Ureter (tissue), 1 donor: ENCODE results near the gene SOX14. TPM values are rescaled to one million over a fixed set of nuclear protein-coding genes. Genes with fewer than 3 reads are reported as not detected.

Source experiments
- DNase-seq: peaks from one replicate; pipeline ENCODE4 v3.0.0-alpha.2; 2020; ENCODE audit warnings: low spot score
- total RNA-seq: library from RNA; stranded (reverse); gene quantifications from one replicate; pipeline ENCODE4 v1.2.4, GENCODE V29; 2023
- donor health status: DM: yes; HTN: yes; CAD: no.

Gene SOX14
- not detected for total RNA-seq

DNA sequence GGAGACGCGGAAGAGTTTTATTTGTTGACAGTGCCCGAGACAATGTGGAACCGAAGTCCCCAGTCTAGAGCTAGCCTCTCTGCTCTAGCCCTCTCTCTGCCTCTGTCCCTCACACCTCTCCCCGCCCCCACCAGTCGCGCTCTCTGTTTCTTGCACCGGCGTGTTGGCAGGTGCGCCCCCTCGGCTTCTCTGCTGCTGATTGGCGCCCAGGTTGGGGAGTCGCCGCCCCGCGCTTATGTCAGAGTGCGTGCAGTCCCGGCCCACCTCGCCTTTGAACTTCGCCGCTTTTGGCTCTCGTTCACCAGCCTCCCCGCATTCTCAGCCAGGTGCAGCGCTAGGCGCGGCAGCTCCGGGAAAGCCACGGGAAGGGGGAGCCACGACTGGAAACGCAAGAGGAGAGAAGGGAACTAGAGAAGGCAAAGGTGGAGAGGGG is at the start of gene SOX14:
Gene SOX14, plus strand, starts transcription at position 315 of the 433 bp plus-strand sequence. CDS start 470 bp downstream, outside the sequence.
- no peak for DNase-seq

DNA sequence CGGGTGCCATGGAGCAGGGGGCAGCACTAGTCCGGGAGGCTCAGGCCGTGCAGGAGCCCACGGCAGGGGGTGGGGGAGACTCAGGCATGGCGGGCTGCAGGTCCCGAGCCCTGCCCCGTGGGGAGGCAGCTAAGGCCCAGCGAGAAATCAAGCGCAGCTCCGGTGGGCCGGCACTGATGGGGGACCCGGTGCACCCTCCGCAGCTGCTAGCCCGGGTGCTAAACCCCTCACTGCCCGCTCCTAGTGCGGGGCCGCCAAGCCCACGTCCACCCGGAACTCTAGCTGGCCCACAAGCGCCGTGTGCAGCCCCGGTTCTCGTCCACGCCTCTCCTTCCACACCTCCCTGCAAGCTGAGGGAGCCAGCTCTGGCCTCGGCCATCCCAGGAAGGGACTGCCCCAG is 49.6 kb upstream of the SOX14 start:
- DNase-seq = no peak

DNA sequence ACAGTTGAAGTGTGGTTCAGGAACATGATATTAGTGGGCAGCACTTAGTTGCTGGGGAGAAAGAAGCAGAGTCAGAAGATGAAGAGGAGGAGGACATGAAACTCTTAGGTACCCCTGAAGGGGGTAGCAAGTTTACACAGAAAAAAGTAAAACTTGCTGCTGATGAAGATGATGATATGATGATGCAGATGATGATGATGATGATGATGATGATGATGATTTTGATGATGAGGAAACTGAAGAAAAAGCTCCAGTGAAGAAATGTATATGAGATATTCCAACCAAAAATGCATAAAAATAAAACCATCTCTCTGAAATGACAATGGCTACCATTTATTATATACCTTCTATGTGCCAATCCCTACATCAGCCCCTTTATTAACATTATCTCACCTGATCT is 39.9 kb upstream of the SOX14 start:
- no peak for DNase-seq

DNA sequence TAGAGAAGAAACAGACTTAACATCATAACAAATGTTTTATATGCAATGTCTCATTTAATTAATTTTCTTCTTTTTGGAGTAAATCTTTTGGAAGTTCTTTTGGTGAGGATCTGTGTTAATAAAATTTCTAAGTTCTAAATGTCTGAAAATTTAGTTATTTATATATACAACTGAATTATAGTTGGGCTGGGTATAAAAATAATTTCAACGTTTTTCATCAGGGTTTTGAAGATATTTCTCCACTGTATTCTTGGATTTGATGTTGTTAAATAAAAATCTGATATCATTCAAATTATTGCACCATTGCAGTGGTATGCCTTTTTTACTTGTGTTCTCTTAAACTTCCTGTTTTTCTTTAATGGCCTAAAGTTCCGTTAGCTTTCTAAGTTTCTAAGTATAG is 26.9 kb upstream of the SOX14 start:
- no peak for DNase-seq

DNA sequence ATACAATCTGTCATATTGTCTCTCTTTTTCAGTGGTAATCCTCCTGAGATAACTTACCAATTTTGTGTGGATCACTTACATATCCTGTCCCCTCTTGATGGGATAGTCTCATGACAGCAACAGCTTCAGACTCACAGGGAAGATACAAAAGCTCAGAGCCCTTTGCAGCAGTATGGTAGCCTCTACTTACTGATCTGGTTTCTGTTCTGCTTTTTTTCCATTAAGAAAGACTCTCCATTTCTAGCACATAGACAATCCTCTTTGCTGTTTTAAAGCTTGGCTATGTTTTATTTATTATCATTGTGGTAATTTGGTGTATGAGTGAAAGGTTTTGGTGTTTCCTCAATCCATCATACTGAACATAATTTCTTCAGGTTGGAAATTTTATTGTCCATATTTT is 25.4 kb upstream of the SOX14 start:
- no peak for DNase-seq

DNA sequence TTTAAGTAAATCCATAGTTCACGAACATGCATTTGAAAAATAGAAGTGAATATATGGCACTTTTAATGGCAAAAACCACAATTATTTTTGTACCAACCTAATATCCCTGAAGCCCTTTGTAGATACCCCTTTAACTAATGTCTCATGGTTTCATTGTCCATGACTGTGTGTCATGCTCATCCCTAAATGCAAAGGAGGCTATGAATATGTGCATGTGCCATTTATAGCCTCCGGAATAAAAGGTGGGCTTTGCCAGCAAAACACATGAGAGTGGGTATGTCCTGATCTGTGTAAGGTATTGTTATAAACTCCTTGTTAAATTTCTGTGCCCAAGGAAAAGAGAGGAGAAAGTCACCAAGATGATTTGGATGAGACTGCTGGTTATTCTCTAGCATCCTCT is 20.5 kb upstream of the SOX14 start:
- no peak for DNase-seq

DNA sequence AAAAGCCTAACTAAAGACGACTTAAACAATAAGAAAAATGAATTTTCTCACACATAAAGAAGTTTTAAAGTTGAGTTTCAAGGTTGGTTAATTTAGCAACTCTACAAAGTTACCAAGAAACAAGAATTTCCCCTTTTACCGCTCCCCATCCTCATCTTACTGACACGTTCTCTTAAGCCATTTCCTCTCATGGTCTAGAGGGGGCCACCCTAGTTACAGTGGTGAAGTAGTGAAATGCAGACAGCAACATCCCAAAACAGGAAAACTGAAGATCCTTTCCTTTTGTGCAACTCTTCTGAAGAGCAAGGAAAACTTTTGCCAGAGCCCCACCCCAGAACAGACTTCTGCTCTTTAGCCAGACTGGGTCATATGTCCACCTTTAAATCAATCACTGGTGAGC is 17.3 kb upstream of the SOX14 start:
- DNase-seq = no peak

DNA sequence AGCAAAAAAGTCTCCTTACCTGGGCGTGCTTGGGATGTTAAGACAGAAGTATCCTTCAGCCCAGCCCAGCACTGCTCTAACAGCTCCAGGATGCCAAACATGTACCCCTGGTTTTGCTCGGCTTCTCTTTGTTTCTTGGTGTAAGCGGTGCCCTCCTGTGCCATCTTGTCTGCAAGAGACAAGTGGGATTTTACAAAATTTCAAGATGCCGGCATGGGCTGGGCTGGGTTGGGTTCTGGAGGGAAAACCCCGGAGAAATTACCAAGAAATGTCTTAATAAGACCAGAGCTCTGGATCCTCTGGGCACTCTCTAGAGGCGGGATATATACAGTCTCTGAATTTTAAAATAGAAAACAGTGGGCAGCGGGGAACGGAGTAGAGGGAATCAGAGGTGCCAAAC is 4.6 kb upstream of the SOX14 start:
- no peak for DNase-seq

DNA sequence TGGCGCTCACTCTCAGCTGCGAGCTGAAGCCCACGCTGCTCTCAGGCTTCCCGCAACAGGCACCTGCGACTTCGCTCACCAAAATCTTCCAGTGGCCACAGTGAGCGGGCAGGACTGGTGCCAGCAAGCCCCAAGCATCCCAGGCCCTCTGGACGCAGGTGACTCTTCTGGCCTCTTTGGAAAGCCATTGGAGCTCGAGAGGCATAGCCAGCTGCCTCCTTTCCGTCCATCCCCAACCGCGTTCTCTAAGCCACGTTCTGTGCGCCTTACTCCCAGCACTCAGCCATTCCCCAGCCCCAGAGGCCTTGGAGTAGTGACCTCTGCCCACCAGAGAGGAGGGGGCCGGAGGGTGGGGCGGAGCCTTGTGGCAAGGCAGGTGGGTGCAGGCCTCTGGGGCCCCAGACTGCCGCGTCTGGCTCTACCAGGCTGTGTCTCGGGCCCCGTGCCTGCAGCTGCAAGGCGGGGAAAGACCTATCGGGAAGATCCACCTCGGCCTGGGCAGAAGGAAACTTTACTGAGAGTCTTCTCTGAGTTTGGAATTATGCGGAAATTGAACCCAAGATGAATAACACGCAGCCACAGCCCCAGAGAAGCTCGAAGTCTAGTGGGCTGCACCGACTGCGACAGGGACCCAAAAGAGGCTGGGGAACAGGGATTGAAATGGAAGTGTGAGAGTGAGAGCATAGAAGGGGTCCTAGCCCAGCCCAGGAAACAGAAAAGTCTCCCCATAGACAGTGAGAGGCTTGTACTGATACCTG is 3.6 kb upstream of the SOX14 start:
- DNase-seq = no peak

DNA sequence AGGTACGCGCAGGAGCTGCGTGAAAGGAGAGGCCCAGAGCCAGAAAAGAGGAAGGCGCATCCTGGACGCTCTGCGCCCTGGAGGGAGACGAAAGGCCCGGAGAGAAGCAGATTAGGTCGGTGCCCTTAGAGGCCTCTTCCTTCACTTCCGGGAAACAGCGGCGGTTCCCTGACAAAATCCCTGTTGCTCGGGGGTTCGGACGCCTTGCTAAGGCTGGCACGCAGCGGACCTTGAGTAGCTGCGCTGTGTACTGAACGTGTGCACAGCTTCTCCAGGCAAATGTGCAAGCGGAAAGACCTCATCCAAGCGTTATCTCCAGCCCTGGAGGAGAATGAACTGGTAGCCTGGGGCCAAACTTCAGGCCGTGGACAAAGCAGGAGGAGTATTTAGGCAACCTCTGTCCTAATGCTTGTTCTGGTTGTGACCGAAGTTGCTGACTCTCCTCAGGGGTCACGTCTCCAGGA is 3.0 kb upstream of the SOX14 start:
- no peak for DNase-seq

DNA sequence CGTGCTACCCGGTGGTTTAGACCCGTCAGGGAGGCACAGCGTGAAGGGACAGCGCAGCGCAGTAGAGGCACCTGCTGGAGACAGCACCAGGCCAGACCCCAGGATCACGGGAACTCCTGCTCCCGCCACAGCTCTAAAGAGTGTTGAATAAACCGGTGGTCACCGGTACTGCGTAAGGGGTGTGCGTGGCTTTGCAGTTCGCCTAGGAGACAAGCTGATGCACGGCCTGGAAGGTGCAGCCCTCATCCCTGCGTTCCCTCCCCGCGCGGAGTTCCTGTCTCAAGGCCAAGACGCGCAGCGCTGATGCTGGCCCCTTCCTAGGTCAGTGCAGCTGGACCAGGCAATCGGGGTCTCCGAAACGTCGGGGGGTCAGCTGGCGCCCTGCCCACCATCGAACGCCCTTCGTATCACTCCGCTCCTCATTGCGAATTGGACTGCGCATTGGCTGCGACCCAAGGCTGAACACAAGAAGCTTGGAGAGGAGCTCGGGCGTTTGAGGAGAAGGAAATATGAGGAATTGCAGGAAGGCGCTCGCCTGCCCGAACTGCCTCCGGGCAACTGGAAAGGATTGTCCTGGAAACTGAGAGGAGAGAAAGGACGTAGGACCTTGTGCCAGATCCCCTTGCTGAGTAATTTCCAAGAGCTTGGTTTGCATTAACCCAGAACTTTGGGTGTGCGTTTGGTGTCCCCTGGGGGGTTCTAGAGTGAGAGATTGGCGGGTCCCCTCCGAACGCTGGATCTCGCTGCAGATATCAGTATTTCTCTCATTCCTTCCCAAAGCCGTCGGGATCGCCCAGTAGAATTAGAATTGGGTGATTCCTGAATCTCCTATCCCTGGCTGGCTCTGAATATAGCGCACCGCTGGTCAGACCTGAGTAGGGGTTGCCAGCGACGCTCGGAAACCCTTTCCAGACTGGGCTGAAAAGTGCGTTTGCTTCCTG is 2.3 kb upstream of the SOX14 start:
- DNase-seq = no peak

DNA sequence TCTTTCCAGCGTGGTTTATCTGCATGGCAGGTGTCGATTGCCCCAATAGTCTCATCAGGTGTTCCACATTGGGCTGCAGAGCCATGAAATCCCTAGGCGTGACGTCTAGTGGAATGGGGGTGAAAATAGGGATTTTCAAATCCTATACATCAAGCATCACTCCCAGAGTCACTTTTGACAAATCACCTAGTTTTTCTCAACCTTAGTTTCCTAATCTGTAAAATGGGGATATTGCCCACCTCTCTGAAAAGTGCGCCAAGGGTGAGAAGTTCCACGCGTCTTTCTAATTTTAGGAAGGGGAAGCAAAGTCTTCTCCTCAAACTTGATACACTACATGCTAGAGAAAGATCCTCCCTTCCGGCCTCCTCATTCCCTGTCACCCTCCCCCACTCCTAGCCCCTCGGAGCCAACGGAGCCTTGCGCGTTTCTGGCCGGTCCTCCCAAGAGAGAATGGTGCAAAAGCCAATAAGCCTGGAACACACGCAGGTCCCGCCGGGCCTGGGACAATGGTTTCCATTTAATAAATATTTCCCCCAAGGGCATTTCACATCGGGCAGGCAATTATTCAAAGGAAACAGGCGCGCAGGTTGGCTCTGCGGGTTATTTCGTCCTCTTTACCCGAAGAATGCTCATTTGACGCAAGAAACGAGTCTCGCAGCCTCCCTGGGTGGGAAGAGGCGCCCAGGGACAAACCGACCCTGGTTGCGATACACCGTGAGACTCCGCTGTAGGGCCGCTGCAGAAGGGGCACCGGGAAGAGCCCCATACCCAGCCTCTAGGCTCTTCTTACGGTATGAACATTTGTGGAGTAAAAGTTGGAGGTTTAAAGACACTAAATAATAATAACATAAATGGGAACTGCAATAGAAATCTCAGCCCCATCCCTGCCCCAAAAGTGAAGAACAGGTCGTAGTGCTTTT is 1.2 kb upstream of the SOX14 start:
- no peak for DNase-seq

DNA sequence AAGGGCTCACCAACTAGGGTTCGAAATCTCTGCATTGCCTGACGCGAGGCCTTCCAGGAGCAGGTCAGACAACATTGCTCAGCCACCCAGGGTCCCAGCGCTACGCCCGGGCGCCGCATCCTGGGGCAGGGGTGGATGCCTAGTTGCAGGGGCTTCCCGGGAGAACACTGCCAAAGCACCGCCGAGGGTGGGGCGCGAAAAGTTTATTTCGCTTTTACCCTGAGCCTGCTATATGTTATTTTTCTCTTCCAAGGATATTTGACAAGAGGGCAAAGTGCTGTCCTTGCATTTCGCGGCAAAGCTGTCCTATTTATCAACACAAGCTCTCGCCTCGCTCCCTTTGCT is 549 bp upstream of the SOX14 start:
- no peak for DNase-seq

DNA sequence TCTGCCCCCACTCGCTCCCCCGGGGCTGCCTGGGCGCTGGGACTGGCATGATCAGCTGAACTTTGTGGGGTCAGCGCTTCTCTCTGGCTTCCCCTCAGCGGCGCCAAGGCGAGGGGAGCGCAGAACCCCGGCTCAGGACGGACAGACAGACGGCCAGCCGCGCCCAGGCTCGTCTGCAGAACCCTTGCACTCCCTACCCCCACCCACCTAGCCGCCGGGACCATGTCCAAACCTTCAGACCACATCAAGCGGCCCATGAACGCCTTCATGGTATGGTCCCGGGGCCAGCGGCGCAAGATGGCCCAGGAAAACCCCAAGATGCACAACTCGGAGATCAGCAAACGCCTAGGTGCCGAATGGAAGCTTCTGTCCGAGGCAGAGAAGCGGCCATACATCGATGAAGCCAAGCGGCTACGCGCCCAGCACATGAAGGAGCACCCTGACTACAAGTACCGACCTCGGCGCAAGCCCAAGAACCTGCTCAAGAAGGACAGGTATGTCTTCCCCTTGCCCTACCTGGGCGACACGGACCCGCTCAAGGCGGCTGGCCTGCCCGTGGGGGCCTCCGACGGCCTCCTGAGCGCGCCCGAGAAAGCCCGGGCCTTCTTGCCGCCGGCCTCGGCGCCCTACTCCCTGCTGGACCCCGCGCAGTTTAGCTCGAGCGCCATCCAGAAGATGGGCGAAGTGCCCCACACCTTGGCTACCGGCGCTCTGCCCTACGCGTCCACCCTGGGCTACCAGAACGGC is 621 bp downstream of the SOX14 start:
- no peak for DNase-seq

DNA sequence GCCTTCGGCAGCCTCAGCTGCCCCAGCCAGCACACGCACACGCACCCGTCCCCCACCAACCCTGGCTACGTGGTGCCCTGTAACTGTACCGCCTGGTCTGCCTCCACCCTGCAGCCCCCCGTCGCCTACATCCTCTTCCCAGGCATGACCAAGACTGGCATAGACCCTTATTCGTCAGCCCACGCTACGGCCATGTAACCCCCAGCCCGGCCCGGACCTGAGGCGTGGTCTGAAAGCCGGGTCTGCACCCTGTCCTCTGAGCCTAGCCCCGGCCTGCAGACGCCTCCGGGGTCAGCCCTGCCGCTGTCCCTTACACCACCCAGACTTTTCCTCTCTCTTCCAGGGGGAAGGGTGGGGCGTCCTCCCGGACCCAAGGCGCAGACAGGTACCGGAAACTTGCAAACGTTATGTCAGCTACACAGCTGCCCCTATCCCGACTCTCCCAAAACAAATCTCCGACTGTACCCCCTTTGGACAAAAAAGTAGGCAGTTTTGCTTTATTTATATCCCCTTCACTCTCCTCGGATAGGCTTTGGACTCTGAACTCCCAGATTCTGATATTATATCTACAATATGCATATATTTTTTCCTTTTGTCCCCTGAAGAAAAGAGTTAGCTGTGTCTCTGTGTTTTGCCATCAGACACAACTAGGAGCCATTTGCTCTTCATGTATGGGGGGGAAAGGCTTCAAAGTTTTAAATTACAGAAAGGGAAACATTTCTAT is 1.4 kb downstream of the SOX14 start:
- DNase-seq = no peak

DNA sequence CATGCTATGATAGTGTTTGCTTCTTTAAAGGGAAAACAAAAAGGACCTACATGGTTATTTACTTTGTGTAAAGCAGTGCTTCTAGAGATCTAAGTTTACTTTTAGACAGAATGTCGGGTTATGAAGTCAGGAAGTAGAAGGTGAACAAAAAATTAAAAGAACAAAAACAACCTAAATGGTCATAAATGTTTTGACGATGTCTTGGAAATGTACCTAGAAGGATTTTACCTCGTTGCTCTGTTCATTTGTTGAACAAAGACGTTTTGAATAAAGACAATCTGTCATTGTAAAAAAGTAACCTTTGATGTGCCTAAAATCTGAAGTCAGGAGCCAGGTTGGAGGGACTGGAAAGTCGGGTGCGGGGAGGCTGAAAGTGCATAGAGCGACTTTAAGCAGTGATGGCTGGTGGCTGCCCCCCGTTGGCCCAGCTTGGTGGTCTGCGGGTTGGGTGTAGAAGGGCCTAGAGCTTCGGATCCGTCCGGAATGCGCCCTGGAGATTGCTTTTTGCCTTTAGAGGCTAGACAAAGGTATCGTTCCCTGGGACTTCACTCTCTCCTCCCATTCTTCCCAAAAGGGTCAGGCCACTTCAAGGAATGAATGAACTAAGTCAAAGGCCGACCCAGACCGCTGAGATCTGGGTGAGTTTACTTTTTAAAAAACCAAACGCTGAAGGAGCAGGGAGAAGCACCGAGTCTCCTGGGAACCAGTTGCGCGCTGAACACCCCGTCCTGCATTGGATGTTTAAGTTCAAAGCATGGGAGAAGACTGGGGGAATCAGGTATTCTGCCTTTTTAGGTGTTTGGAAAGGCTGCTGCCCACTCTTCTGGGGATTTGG is 2.1 kb downstream of the SOX14 start:
- DNase-seq = no peak

DNA sequence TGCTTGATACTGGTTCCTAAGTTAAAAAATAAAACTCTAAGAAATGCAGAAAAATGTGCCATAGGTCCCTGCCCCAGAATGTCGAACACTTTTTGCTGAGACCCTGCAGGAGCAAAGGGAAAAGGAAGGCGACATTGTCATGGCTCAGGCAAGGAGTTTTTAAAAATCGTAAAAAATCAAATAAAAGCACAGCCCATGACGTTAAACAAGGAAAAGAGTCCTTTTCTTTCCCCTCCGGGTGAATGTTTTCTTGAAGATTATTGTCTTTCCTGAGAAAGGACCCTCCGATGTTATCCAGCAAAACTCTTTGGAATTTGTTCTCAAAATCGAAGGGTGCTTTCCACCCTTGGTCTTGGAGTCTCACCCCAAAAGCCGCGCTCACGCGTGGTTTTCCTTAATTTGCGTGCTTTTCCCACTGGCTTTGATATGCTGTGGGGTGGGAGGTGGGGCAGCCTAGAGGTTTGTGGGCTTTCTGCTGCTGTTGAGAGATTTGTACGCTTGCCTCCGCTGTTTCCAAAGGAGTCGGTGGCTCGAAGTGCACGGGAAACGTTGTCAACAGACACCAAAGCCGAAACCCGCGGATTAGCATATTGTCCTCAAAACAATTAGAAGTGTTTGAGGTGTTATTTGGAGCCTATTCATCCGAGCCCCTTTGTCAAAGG is 2.9 kb downstream of the SOX14 start:
- no peak for DNase-seq

DNA sequence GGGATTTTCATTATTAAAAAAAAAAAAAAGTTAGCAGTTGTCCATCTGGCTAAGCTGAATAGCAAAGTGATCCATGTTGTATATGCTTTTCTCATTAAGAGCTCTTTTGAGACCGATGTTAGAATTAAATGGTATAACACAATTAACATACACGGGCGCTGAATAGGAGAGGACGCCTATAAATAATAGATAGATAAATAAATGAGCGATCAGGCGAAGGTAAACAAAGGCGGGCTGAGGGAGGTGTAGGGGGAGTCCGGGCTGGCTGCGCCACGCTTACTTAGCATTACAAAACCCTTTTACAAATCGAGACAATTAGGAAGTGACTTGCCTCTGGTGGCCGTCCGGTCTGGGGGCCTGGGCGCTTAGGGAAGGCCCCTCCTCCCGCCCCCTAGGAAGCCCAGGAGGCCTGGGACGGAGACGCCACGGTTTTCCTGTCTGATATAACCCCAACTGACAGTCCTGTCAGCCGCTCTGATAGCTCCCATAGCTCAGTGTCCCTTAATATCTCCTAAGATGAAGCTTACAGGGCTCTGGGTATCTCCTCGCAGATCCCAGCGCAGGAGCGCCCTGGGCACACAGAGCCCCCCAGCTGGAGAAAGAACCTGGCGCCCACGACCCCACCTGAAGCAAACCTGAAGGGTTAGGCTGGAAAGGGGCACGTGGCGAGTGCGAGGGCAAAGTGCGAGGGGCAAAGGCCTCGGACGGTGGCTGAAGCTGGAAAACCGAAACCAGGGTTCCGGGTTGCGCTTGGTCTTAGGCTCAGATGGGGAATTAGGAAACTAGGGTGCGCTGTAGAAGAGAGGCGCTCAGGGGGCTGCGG is 3.6 kb downstream of the SOX14 start:
- no peak for DNase-seq
